ENCODE data around the gene RBM24. TPM values are rescaled to one million over a fixed set of nuclear protein-coding genes. Genes with fewer than 3 reads are reported as not detected.

RBM24 gene
- total RNA-seq, 4 donors from 2014 or later = 10.9 to 25.5 (median 20.9) TPM

- Histone ChIP-seq H3K4me1 (no peaks in the 10 kb centered on the region), H3K27me3 (no peaks in the 10 kb centered on the region), H3K36me3 (no peaks in the 10 kb centered on the region), H3K27ac (replicated peaks in 1 of 4) (no peak overlapping the region), H3K9me3 (peaks cover 0 to 7% (median 0%) of the 10 kb centered on the region in 4 donors), H3K4me3 (no peak overlapping the region)
- 85% methylated on average over 3 of the region's 3 CpGs for WGBS
- intact Hi-C loops (cut with DNase I) = no loop called here
- TF ChIP-seq POLR2AphosphoS5 (IDR thresholded peaks at IDR 0.05) (no peak), POLR2A (IDR thresholded peaks at IDR 0.05; ENCODE audit: low read depth) (no peak), CTCF (IDR thresholded peaks at IDR 0.05) (no peak), EP300 (IDR thresholded peaks at IDR 0.05) (no peak)
- DNase-seq (ENCODE audit: extremely low spot score) = no peak
Observed at GRCh38 chr6:17240803-17241500, 40.2 kb upstream of the RBM24 start.

GRCh38 chr6:17242087-17242486, 39.1 kb upstream of the RBM24 start:
- Histone ChIP-seq H3K4me3 (no peak overlapping the region), H3K27ac (replicated peaks in 1 of 4) (no peak overlapping the region), H3K36me3 (no peaks in the 10 kb centered on the region), H3K4me1 (no peaks in the 10 kb centered on the region), H3K27me3 (no peaks in the 10 kb centered on the region), H3K9me3 (peaks cover 0 to 7% (median 0%) of the 10 kb centered on the region in 4 donors)
- no peak for TF ChIP-seq POLR2AphosphoS5 (IDR thresholded peaks at IDR 0.05)
- no peak for TF ChIP-seq EP300 (IDR thresholded peaks at IDR 0.05)
- TF ChIP-seq POLR2A (IDR thresholded peaks at IDR 0.05; ENCODE audit: low read depth) = no peak
- TF ChIP-seq CTCF (IDR thresholded peaks at IDR 0.05) = no peak
- intact Hi-C loops (cut with DNase I) = no loop called here
- 58% methylated on average over 1 of the region's 1 CpG for WGBS
- no peak for DNase-seq (ENCODE audit: extremely low spot score)

GRCh38 chr6:17250237-17250636, 30.9 kb upstream of the RBM24 start:
- WGBS = 83% methylated on average over 2 of the region's 2 CpGs
- no peaks in the 10 kb centered on the region for H3K9me3 ChIP-seq
- intact Hi-C loops (cut with DNase I) = no loop called here
- no peak for TF ChIP-seq CTCF (IDR thresholded peaks at IDR 0.05)
- TF ChIP-seq POLR2A (IDR thresholded peaks at IDR 0.05; ENCODE audit: low read depth) = no peak
- TF ChIP-seq EP300 (IDR thresholded peaks at IDR 0.05) = no peak
- no peaks in the 10 kb centered on the region for H3K36me3 ChIP-seq
- no peak for DNase-seq (ENCODE audit: extremely low spot score)
- H3K4me3 ChIP-seq = no peak overlapping the region
- H3K4me1 ChIP-seq = no peaks in the 10 kb centered on the region
- H3K27me3 ChIP-seq = no peaks in the 10 kb centered on the region
- H3K27ac ChIP-seq (replicated peaks in 1 of 4) = no peak overlapping the region

- intact Hi-C loops (cut with DNase I) = no loop called here
- TF ChIP-seq EP300 (IDR thresholded peaks at IDR 0.05) (no peak), POLR2AphosphoS5 (IDR thresholded peaks at IDR 0.05) (no peak), POLR2A (IDR thresholded peaks at IDR 0.05; ENCODE audit: low read depth) (no peak), CTCF (IDR thresholded peaks at IDR 0.05) (no peak)
- Histone ChIP-seq H3K27ac (replicated peaks in 1 of 4) (no peak overlapping the region), H3K36me3 (no peaks in the 10 kb centered on the region), H3K9me3 (no peaks in the 10 kb centered on the region), H3K4me1 (no peaks in the 10 kb centered on the region), H3K4me3 (no peak overlapping the region), H3K27me3 (no peaks in the 10 kb centered on the region)
- no peak for DNase-seq (ENCODE audit: extremely low spot score)
Observed at GRCh38 chr6:17251953-17252352, 29.2 kb upstream of the RBM24 start.

- H3K27me3 ChIP-seq = no peaks in the 10 kb centered on the region
- TF ChIP-seq CTCF (IDR thresholded peaks at IDR 0.05) (no peak), POLR2A (IDR thresholded peaks at IDR 0.05; ENCODE audit: low read depth) (no peak), EP300 (IDR thresholded peaks at IDR 0.05) (no peak), POLR2AphosphoS5 (IDR thresholded peaks at IDR 0.05) (no peak)
- no peak overlapping the region for H3K4me3 ChIP-seq
- DNase-seq (ENCODE audit: extremely low spot score) = no peak
- H3K36me3 ChIP-seq = no peaks in the 10 kb centered on the region
- no peaks in the 10 kb centered on the region for H3K9me3 ChIP-seq
- 58% methylated on average over 4 of the region's 4 CpGs for WGBS
- intact Hi-C loops (cut with DNase I) = no loop called here
- H3K4me1 ChIP-seq = peaks cover 0 to 11% (median 11%) of the 10 kb centered on the region in 4 donors
- H3K27ac ChIP-seq (replicated peaks in 1 of 4) = no peak overlapping the region
Observed at GRCh38 chr6:17258749-17259148, 22.4 kb upstream of the RBM24 start.
